HepG2 (cell line): Measurements from ENCODE around the gene ABCA2. TPM values are rescaled to one million over a fixed set of nuclear protein-coding genes. Genes with fewer than 3 reads are reported as not detected.

Source experiments
- ADNP ChIP-seq: sonication (generic); formaldehyde crosslinking; IDR thresholded peaks from 2 replicates; pipeline ENCODE4 v1.4.0; 2020; ENCODE audit warnings: missing genetic modification reagents
- DNMT1 ChIP-seq: sonication (generic); formaldehyde crosslinking; IDR thresholded peaks from 2 replicates; pipeline ENCODE4 v1.5.1; 2020; ENCODE audit warnings: mild to moderate bottlenecking, missing genetic modification reagents
- HNRNPLL ChIP-seq: fragments of 200-400 bp; formaldehyde crosslinking; IDR thresholded peaks from 2 replicates; pipeline ENCODE4 v1.6.1; 2017; ENCODE audit warnings: mild to moderate bottlenecking, low read depth, low read length; ENCODE audit not compliant: poor library complexity, severe bottlenecking
- HNRNPUL1 ChIP-seq: fragments of 200-400 bp; formaldehyde crosslinking; IDR thresholded peaks from 2 replicates; pipeline ENCODE4 v1.6.1; 2017; ENCODE audit warnings: low read depth, mild to moderate bottlenecking, low read length, moderate library complexity
- KDM5A ChIP-seq: fragments of 200-600 bp; sonication (generic); IDR thresholded peaks from 2 replicates; pipeline ENCODE4 v1.7.0; 2018; ENCODE audit warnings: antibody characterized with exemption, mild to moderate bottlenecking, low read length, borderline replicate concordance
- KLF15 ChIP-seq: sonication (generic); formaldehyde crosslinking; IDR thresholded peaks from 2 replicates; pipeline ENCODE4 v1.8.1; 2023; ENCODE audit warnings: borderline replicate concordance, mild to moderate bottlenecking, inconsistent platforms, missing genetic modification reagents, mixed read lengths
- MTF1 ChIP-seq: sonication (generic); formaldehyde crosslinking; IDR thresholded peaks from 2 replicates; pipeline ENCODE4 v1.5.0; 2020; ENCODE audit warnings: missing genetic modification reagents
- NFE2 ChIP-seq: sonication (generic); formaldehyde crosslinking; IDR thresholded peaks from 2 replicates; pipeline ENCODE4 v1.4.0; 2020; ENCODE audit warnings: missing genetic modification reagents
- NFIB ChIP-seq: sonication (generic); formaldehyde crosslinking; IDR thresholded peaks from 2 replicates; pipeline ENCODE4 v1.9.0; 2021; ENCODE audit warnings: missing genetic modification reagents, mild to moderate bottlenecking, borderline replicate concordance
- PTBP1 ChIP-seq: fragments of 200-400 bp; formaldehyde crosslinking; IDR thresholded peaks from 2 replicates; pipeline ENCODE4 v1.6.1; 2018; ENCODE audit warnings: low read length, low read depth; ENCODE audit not compliant: poor library complexity, severe bottlenecking
- SKIL ChIP-seq: sonication (generic); formaldehyde crosslinking; IDR thresholded peaks from 2 replicates; pipeline ENCODE4 v1.8.0; 2022; ENCODE audit warnings: missing genetic modification reagents, mild to moderate bottlenecking, moderate library complexity, borderline replicate concordance
- SMARCE1 ChIP-seq: fragments of 450-650 bp; IDR thresholded peaks from 2 replicates; pipeline ENCODE4 v1.6.1; 2017; ENCODE audit warnings: borderline replicate concordance
- THYN1 ChIP-seq: sonication (generic); formaldehyde crosslinking; IDR thresholded peaks from 2 replicates; pipeline ENCODE4 v1.8.1; 2023; ENCODE audit warnings: low read depth, mild to moderate bottlenecking, moderate library complexity, missing genetic modification reagents, borderline replicate concordance
- ZBTB26 ChIP-seq: IDR thresholded peaks from 2 replicates; pipeline ENCODE4 v1.6.1; 2016; ENCODE audit warnings: missing compliant biosample characterization, missing genetic modification reagents, borderline replicate concordance
- ZBTB34 ChIP-seq: sonication (generic); formaldehyde crosslinking; IDR thresholded peaks from 2 replicates; pipeline ENCODE4 v1.8.0; 2022; ENCODE audit warnings: mild to moderate bottlenecking, missing genetic modification reagents
- ZBTB7A ChIP-seq: sonication (generic); formaldehyde crosslinking; IDR thresholded peaks from 2 replicates; pipeline ENCODE4 v1.8.0; 2022; ENCODE audit warnings: mild to moderate bottlenecking, missing genetic modification reagents
- ZFP36L2 ChIP-seq: sonication (generic); formaldehyde crosslinking; IDR thresholded peaks from 2 replicates; pipeline ENCODE4 v1.4.0; 2020; ENCODE audit warnings: missing genetic modification reagents
- ZNF570 ChIP-seq: sonication (generic); formaldehyde crosslinking; IDR thresholded peaks from 2 replicates; pipeline ENCODE4 v1.4.0; 2020; ENCODE audit warnings: mild to moderate bottlenecking, missing genetic modification reagents, borderline replicate concordance
- ZNF761 ChIP-seq: sonication (generic); formaldehyde crosslinking; conservative IDR thresholded peaks from 2 replicates; pipeline ENCODE4 v1.4.0; 2020; ENCODE audit warnings: mild to moderate bottlenecking, missing genetic modification reagents
- ZNF780A ChIP-seq: sonication (generic); formaldehyde crosslinking; IDR thresholded peaks from 2 replicates; pipeline ENCODE4 v1.8.0; 2022; ENCODE audit warnings: mild to moderate bottlenecking, missing genetic modification reagents, moderate library complexity
- ZNF790 ChIP-seq: sonication (generic); formaldehyde crosslinking; IDR thresholded peaks from 2 replicates; pipeline ENCODE4 v1.8.0; 2022; ENCODE audit warnings: missing genetic modification reagents, mild to moderate bottlenecking, borderline replicate concordance
- ZNF883 ChIP-seq: sonication (generic); formaldehyde crosslinking; IDR thresholded peaks from 2 replicates; pipeline ENCODE4 v1.5.1; 2020; ENCODE audit warnings: mild to moderate bottlenecking, missing genetic modification reagents; ENCODE audit errors: not compliant biosample characterization
- polyA plus RNA-seq, 8 experiments: library from polyadenylated mRNA; depleted of rRNA in 3 of 8; stranded (reverse) in 7 of 8; unstranded in 1 of 8; fragments of >200 nt; fragmentation: Illumina TruSeq in 4 of 8; extraction: Trizol in 4 of 8; gene quantifications; 2 replicates each; pipeline versions ENCODE4 v1.2.1 to v1.2.3, GENCODE V29; 2011 to 2016; ENCODE audit warnings: low read depth in 4 of 8, missing spikeins in 1 of 8, mixed read lengths in 1 of 8; ENCODE audit not compliant: insufficient read depth in 1 of 8
- total RNA-seq, 5 experiments: library from RNA; depleted of rRNA; stranded (reverse); fragments of >200 nt; fragmentation: Illumina TruSeq; extraction: Trizol; gene quantifications; 2 replicates each; pipeline ENCODE4 v1.2.3, GENCODE V29; 2016; ENCODE audit warnings: low read depth in 1 of 5

ABCA2 gene
- total and polyA plus RNA-seq, 2 of the 13 experiments (the other 11 are each of a cell fraction or from before 2014, with no cell fraction given) = 2.9 to 19.2 TPM

GRCh38 chr9:137053944-137054931 is 26.2 kb upstream of the ABCA2 start, which contains the start of gene ENTPD2 (continued):
- TF ChIP-seq SMARCE1 (no peak), KDM5A (no peak), ZNF780A (CRISPR knock-in tag) (no peak), ZBTB7A (CRISPR knock-in tag) (no peak), ADNP (CRISPR knock-in tag) (no peak), ZNF790 (CRISPR knock-in tag) (peak; percentile 50; the same call in 1 of the 2 replicates), ZFP36L2 (CRISPR knock-in tag) (no peak), DNMT1 (CRISPR knock-in tag) (peak; percentile 44; the same call in 1 of the 2 replicates), PTBP1 (no peak), ZNF883 (CRISPR knock-in tag) (no peak), THYN1 (CRISPR knock-in tag) (no peak), HNRNPUL1 (no peak), KLF15 (CRISPR knock-in tag) (no peak), MTF1 (CRISPR knock-in tag) (no peak), NFIB (CRISPR knock-in tag) (no peak), ZNF761 (CRISPR knock-in tag) (no peak), ZBTB26 (CRISPR knock-in tag) (no peak), SKIL (no peak; the same call in 1 of the 2 replicates), NFE2 (CRISPR knock-in tag) (no peak), ZBTB34 (CRISPR knock-in tag) (no peak), HNRNPLL (peak; percentile 44), ZNF570 (no peak)
